ENCODE measurements around the gene CLDN9. TPM values are rescaled to one million over a fixed set of nuclear protein-coding genes. Genes with fewer than 3 reads are reported as not detected.
A peak's percentile ranks its signal among the peaks of the same experiment; 100 is the strongest.

CLDN9 gene
- total RNA-seq, 1 donor from 2014 or later: 1.5 TPM

GRCh38 chr16:2991566-2992261 is 21.0 kb upstream of the CLDN9 start:
- ATAC-seq (no peak), DNase-seq (ENCODE audit: low spot score) (no peak)

- DNase-seq (ENCODE audit: low spot score): no peak
Observed at GRCh38 chr16:2992383-2993081, 20.2 kb upstream of the CLDN9 start.

GRCh38 chr16:2996298-2996697 is 16.4 kb upstream of the CLDN9 start:
- ATAC-seq: no peak
- no peak for DNase-seq (ENCODE audit: low spot score)

More at GRCh38 chr16:2992383-2993081, 20.2 kb upstream of the CLDN9 start:
- peak; percentile 39 for ATAC-seq

GRCh38 chr16:2999929-3000328 is 12.8 kb upstream of the CLDN9 start:
- DNase-seq (ENCODE audit: low spot score): no peak
- no peak for ATAC-seq

GRCh38 chr16:3000540-3000939 is 12.2 kb upstream of the CLDN9 start:
- no peak for DNase-seq (ENCODE audit: low spot score)
- no peak for ATAC-seq

- DNase-seq (ENCODE audit: low spot score): no peak
- ATAC-seq: no peak
Observed at GRCh38 chr16:3001316-3001715, 11.4 kb upstream of the CLDN9 start.

- ATAC-seq (peak; percentile 83), DNase-seq (ENCODE audit: low spot score) (peak; percentile 99)
Observed at GRCh38 chr16:3003582-3004270, 9.0 kb upstream of the CLDN9 start.

- ATAC-seq: no peak
- DNase-seq (ENCODE audit: low spot score): no peak
Observed at GRCh38 chr16:3004319-3004718, 8.4 kb upstream of the CLDN9 start.

- DNase-seq (ENCODE audit: low spot score) (peak; percentile 88), ATAC-seq (peak; percentile 44)
Observed at GRCh38 chr16:3004781-3005284, 7.9 kb upstream of the CLDN9 start.

GRCh38 chr16:3007059-3007956 is 5.4 kb upstream of the CLDN9 start:
- DNase-seq (ENCODE audit: low spot score): peak; percentile 87

GRCh38 chr16:3007957-3008689 is 4.6 kb upstream of the CLDN9 start:
- DNase-seq (ENCODE audit: low spot score): no peak

More at GRCh38 chr16:3007059-3007956, 5.4 kb upstream of the CLDN9 start:
- ATAC-seq: peak; percentile 43

GRCh38 chr16:3008690-3009037 is 4.1 kb upstream of the CLDN9 start:
- DNase-seq (ENCODE audit: low spot score) (no peak), ATAC-seq (no peak)

More at GRCh38 chr16:3007957-3008689, 4.6 kb upstream of the CLDN9 start:
- no peak for ATAC-seq

GRCh38 chr16:3009568-3010390 is 2.9 kb upstream of the CLDN9 start:
- ATAC-seq (no peak), DNase-seq (ENCODE audit: low spot score) (no peak)

- ATAC-seq: no peak
Observed at GRCh38 chr16:3010510-3010909, 2.2 kb upstream of the CLDN9 start.

GRCh38 chr16:3012246-3012645 is 477 bp upstream of the CLDN9 start:
- ATAC-seq (no peak), DNase-seq (ENCODE audit: low spot score) (no peak)

More at GRCh38 chr16:3010510-3010909, 2.2 kb upstream of the CLDN9 start:
- no peak for DNase-seq (ENCODE audit: low spot score)

GRCh38 chr16:3013491-3013951 is 798 bp downstream of the CLDN9 start:
- DNase-seq (ENCODE audit: low spot score): peak; percentile 84
- ATAC-seq: peak; percentile 91

GRCh38 chr16:3013998-3014690 is 1.4 kb downstream of the CLDN9 start:
- no peak for DNase-seq (ENCODE audit: low spot score)

GRCh38 chr16:3014971-3015370 is 2.2 kb downstream of the CLDN9 start:
- ATAC-seq (no peak), DNase-seq (ENCODE audit: low spot score) (no peak)

More at GRCh38 chr16:3013998-3014690, 1.4 kb downstream of the CLDN9 start:
- no peak for ATAC-seq
